Progenitor cell of endocrine pancreas (in vitro differentiated cells): ENCODE measurements around the gene FMN2. TPM values are rescaled to one million over a fixed set of nuclear protein-coding genes. Genes with fewer than 3 reads are reported as not detected.

ENCODE experiments used
- DNase-seq: peaks from one replicate; pipeline ENCODE4 v3.0.0; 2021; ENCODE audit warnings: low spot score; ENCODE audit not compliant: unreplicated experiment
- H3K27ac Mint-ChIP-seq: 2 replicates; pipeline ENCODE4 v1.8.0; 2021; ENCODE audit warnings: mild to moderate bottlenecking, moderate library complexity, mixed read lengths
- H3K27me3 Mint-ChIP-seq: 2 replicates; pipeline ENCODE4 v1.8.0; 2021; ENCODE audit warnings: mixed read lengths
- H3K36me3 Mint-ChIP-seq: 2 replicates; pipeline ENCODE4 v1.8.0; 2022; ENCODE audit warnings: mixed read lengths; ENCODE audit not compliant: insufficient read depth
- H3K4me1 Mint-ChIP-seq: 2 replicates; pipeline ENCODE4 v1.8.0; 2021; ENCODE audit warnings: low read depth, mixed read lengths
- H3K4me3 Mint-ChIP-seq: 2 replicates; pipeline ENCODE4 v1.8.0; 2021; ENCODE audit warnings: low read depth, mild to moderate bottlenecking, moderate library complexity, mixed read lengths
- H3K9me3 Mint-ChIP-seq: 2 replicates; pipeline ENCODE4 v1.8.0; 2021; ENCODE audit warnings: low read depth, mixed read lengths
- total RNA-seq: library from RNA; stranded (reverse); gene quantifications from 2 replicates; pipeline ENCODE4 v1.2.1, GENCODE V29; 2021
- TF ChIP-seq, protein P1 (sequence below): fragments of 200-600 bp; sonication (generic); IDR thresholded peaks from one replicate; pipeline ENCODE4 v1.5.0; 2021; ENCODE audit warnings: antibody characterized with exemption, mild to moderate bottlenecking; ENCODE audit not compliant: unreplicated experiment

Gene FMN2
- total RNA-seq, 1 donor from 2014 or later: 3.2 TPM

DNA sequence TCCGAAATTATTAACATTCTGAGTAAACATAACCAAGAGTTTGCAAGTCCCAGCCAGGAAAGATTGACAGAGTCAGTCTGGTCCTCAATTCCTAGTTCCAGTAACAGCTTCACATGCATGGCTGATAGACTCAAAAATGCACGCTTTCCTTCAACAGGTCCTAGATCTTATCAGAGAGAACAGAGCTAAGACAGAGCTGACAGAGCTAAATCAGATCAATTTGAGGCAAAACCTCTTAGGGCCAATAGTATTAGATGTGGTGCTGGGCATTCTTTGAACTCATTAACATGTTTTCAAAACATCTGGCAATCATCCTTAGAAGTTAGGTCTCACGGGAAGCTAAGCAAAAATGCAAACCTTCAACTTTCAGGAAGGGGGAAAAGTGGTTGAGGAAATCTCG is 406.2 kb downstream of the FMN2 start:
- no peaks in the 10 kb centered on the region for H3K9me3 Mint-ChIP-seq
- no peak for DNase-seq
- H3K27me3 Mint-ChIP-seq: peaks cover 4% of the 10 kb centered on the region
- H3K36me3 Mint-ChIP-seq: no peaks in the 10 kb centered on the region
- H3K4me1 Mint-ChIP-seq: peaks cover 3% of the 10 kb centered on the region
- no peak overlapping the region for H3K27ac Mint-ChIP-seq
- TF ChIP-seq, protein P1, sequence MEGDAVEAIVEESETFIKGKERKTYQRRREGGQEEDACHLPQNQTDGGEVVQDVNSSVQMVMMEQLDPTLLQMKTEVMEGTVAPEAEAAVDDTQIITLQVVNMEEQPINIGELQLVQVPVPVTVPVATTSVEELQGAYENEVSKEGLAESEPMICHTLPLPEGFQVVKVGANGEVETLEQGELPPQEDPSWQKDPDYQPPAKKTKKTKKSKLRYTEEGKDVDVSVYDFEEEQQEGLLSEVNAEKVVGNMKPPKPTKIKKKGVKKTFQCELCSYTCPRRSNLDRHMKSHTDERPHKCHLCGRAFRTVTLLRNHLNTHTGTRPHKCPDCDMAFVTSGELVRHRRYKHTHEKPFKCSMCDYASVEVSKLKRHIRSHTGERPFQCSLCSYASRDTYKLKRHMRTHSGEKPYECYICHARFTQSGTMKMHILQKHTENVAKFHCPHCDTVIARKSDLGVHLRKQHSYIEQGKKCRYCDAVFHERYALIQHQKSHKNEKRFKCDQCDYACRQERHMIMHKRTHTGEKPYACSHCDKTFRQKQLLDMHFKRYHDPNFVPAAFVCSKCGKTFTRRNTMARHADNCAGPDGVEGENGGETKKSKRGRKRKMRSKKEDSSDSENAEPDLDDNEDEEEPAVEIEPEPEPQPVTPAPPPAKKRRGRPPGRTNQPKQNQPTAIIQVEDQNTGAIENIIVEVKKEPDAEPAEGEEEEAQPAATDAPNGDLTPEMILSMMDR: no peak
- H3K4me3 Mint-ChIP-seq: no peak overlapping the region

DNA sequence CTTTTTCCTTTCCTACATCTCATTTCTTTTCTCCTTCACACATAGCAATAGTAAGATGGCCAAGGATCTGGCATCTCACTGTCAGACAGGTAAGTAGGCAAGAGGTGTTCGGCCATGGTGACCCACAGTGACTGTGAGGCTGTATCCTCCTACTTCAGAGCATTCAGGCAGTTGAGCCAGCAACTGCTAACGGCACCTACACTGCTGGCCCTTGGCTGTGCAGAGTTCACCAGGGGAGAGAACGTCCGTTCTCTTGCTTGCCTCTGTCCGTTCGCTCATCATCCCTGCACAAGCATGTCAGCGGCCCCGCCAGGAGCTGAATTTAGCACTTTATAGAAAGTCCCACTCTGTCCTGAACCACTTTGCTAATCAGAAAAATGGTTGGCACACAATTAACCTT is 406.7 kb downstream of the FMN2 start:
- H3K27ac Mint-ChIP-seq: no peak overlapping the region

DNA sequence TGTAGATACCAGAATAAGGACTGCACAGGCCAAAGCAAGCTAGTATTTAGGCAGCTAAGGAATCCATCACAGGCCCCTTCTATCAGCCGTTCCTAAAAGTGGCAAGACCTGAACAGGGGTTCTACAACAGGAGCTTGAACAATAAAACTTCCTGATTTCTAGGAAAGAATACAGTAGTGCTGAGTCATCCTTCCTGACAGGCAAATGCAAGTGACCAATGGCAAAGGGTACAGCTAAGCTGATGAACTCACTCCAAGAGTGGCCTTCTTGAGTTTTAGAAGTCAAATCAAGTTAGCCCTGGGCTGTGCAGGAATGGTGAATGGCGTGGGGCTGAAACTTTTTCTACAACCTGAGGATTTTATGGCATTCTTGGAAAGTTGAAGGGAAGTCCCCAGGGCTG is 407.3 kb downstream of the FMN2 start:
- Mint-ChIP-seq H3K27me3 (peaks cover 4% of the 10 kb centered on the region), H3K4me1 (peaks cover 3% of the 10 kb centered on the region), H3K4me3 (no peak overlapping the region), H3K9me3 (no peaks in the 10 kb centered on the region), H3K36me3 (no peaks in the 10 kb centered on the region), H3K27ac (no peak overlapping the region)
- TF ChIP-seq, protein P1: no peak
- DNase-seq: no peak

More for the DNA sequence above, 406.7 kb downstream of the FMN2 start:
- Mint-ChIP-seq H3K4me1 (peaks cover 3% of the 10 kb centered on the region), H3K9me3 (no peaks in the 10 kb centered on the region), H3K4me3 (no peak overlapping the region), H3K27me3 (peaks cover 4% of the 10 kb centered on the region), H3K36me3 (no peaks in the 10 kb centered on the region)
- no peak for DNase-seq
- TF ChIP-seq, protein P1: no peak

DNA sequence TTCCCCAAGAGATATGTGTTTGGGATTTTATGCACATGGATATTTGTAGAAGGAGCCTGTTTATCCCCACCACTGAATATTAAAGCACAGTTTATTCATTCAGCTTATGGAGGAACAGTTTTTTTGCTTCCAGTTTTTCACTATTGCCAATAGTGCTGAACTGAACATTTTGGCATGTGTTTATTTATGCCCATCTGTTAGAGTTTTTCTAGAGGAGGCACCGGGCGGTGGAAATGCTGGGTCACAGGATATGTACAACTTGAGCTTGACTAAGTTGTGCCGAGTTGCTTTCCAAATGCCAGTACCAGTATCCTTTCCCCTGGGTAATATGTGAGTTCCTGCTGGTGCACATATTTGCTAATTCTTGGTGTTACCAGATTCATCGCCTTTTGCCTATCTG is 409.0 kb downstream of the FMN2 start:
- no peak overlapping the region for H3K27ac Mint-ChIP-seq
- no peak overlapping the region for H3K4me3 Mint-ChIP-seq
- H3K27me3 Mint-ChIP-seq: peaks cover 4% of the 10 kb centered on the region
- DNase-seq: no peak
- peaks cover 3% of the 10 kb centered on the region for H3K4me1 Mint-ChIP-seq
- H3K36me3 Mint-ChIP-seq: no peaks in the 10 kb centered on the region
- TF ChIP-seq, protein P1: no peak
- H3K9me3 Mint-ChIP-seq: no peaks in the 10 kb centered on the region

DNA sequence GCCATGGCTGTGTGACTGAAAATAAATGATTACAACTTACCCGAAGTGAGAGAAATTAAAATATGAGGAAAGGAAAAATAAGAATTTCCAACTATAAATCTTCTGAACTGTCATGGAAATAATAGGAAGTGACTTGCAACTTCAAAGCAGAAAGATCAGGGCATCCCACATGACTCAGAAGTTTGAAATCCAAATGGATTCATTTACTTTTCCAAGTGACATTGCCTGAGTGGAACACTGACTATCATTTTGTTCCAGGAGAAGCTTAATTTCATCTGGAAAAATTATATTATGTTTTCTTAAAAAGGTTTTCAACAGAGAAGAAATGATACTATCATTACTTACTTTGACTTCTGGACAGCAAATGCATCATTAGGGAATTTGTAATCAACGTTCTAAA is 409.4 kb downstream of the FMN2 start:
- no peak for DNase-seq
- no peak overlapping the region for H3K27ac Mint-ChIP-seq
- H3K4me1 Mint-ChIP-seq: peaks cover 3% of the 10 kb centered on the region
- no peak overlapping the region for H3K4me3 Mint-ChIP-seq
- H3K36me3 Mint-ChIP-seq: no peaks in the 10 kb centered on the region
- H3K9me3 Mint-ChIP-seq: no peaks in the 10 kb centered on the region
- peaks cover 4% of the 10 kb centered on the region for H3K27me3 Mint-ChIP-seq
- TF ChIP-seq, protein P1: no peak
